22Rv1 (cell line): ENCODE measurements around the gene POMGNT2.

ENCODE experiments used
- H3K27ac ChIP-seq: fragments of 450-650 bp; 2 replicates; pipeline ENCODE4 v1.5.1; 2017
- ZFX ChIP-seq: fragments of 450-650 bp; IDR thresholded peaks from 2 replicates; pipeline ENCODE4 v1.6.1; 2017; ENCODE audit warnings: antibody characterized with exemption, borderline replicate concordance
- TF ChIP-seq, protein P1 (sequence below): fragments of 450-650 bp; IDR thresholded peaks from 2 replicates; pipeline ENCODE4 v1.5.1; 2017; ENCODE audit warnings: mild to moderate bottlenecking

Gene POMGNT2

DNA sequence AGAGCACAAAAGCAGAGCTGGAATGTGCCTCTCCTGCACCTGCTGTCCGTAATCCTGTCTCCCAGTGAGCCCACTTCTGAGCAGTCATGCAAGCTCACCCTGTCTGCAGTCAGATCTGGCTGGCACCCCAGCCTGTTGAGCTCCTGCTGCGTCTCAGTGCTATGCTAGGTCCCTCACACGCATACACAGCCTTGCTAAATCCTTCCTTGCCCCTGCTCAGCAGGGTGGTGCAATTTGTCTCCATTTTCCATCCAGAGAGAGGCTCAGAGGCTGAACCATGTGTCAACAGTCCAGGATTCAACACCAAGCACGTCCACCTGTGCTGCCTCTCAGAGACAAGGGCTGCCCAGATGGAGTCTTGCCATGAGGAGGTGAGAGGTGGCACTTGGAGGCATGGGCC, 11.0 kb downstream of the POMGNT2 start:
- TF ChIP-seq, protein P1, sequence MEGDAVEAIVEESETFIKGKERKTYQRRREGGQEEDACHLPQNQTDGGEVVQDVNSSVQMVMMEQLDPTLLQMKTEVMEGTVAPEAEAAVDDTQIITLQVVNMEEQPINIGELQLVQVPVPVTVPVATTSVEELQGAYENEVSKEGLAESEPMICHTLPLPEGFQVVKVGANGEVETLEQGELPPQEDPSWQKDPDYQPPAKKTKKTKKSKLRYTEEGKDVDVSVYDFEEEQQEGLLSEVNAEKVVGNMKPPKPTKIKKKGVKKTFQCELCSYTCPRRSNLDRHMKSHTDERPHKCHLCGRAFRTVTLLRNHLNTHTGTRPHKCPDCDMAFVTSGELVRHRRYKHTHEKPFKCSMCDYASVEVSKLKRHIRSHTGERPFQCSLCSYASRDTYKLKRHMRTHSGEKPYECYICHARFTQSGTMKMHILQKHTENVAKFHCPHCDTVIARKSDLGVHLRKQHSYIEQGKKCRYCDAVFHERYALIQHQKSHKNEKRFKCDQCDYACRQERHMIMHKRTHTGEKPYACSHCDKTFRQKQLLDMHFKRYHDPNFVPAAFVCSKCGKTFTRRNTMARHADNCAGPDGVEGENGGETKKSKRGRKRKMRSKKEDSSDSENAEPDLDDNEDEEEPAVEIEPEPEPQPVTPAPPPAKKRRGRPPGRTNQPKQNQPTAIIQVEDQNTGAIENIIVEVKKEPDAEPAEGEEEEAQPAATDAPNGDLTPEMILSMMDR: no peak
- no peak for TF ChIP-seq ZFX
- no peak overlapping the region for H3K27ac ChIP-seq

DNA sequence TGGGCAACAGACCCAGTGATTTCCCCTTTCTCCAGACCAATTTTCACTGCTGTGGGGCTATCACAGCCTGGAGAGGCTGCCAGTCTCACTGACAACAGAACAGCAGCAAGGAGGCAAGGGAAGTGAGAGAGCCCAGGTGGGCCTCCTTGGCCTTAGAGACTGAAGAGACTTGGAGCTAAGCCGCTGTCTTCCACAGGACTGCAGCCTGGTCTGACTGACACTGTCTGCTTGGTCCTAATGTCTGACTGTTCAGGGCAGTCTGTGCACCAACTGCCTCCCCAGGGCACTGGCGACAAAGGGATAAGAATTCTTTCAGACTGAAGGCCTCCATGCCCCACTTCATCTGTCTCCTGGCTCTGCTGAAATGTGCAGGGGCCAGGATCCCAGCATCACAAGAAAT, 11.5 kb downstream of the POMGNT2 start:
- no peak for TF ChIP-seq ZFX
- TF ChIP-seq, protein P1: no peak
- H3K27ac ChIP-seq: no peak overlapping the region

DNA sequence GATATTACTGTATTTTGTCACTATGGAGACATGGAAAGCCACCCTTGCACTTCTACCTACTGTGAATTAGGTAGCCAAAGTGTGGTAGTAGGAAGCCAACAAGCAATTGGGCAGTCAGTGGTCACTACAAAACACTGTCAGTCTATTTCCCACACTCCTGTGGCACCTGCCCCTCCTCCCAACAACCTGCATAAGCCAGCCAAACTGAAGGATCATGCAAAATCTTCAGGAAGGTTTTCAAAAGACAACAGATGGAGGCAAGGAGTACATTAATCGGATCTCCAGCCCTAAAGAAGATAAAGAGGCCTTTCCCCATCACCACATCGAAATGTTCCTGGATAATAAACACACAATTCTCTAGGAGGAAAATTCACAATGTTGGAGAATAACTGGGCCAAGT, 11.9 kb downstream of the POMGNT2 start:
- TF ChIP-seq ZFX: no peak
- TF ChIP-seq, protein P1: no peak

DNA sequence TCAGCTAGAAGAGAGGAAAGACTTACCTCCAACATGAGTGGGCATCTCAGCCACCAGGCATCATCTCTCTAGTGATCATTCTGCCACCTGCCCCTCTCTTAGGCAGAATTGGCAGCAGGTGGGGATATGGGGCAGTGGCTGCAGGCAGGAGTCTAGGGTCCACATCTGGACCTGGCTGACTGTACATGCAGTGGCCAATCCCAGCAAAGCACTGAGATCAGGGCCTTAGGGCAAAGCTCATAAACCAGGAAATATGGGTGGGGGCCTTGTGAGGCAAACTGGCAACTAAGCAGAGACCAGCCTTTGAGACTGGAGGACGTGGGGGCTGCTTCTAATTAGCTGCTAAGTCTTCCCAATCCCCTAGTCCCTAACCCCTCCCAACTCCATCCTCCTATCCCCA, 12.9 kb downstream of the POMGNT2 start:
- no peak overlapping the region for H3K27ac ChIP-seq
- TF ChIP-seq, protein P1: no peak
- TF ChIP-seq ZFX: no peak

More for the DNA sequence above, 11.9 kb downstream of the POMGNT2 start:
- no peak overlapping the region for H3K27ac ChIP-seq

DNA sequence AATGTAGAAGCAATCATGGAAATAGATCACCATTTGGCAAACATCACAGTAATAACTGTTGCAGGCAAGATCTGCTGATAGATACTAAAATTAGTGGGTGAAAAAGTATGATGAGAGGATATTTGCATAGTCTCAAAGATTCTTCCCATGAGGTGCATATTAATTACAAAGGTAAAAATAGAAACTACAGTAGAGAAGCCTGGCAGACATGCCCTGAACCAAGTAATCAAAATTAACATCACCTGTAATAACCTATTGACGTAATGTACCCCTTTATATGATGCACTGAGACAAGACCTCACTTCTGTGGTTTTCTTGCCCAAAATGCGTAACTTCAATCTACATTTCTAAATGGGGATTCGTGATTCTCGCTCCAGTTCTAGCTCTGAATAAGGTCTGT, 14.4 kb downstream of the POMGNT2 start:
- TF ChIP-seq, protein P1: no peak
- no peak for TF ChIP-seq ZFX
- no peak overlapping the region for H3K27ac ChIP-seq

DNA sequence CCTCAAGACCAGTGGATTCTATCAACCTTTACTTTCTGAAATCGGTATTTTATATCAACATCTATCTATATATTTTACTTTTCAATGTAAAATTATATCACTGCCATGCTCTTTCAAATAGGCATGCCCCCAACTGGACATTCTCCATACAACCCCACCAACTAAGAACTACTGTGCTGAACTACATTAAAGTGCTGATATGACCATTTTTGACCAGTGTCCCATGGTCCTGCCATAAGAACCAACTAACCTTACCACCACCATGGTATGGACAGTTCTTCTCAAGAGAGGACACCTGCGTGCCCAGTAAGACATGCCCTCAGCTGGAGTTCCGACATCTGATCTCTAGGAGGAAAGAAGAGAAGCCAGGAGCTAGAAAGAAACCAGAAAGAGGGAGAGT, 15.6 kb downstream of the POMGNT2 start:
- no peak overlapping the region for H3K27ac ChIP-seq
- TF ChIP-seq ZFX: no peak
- TF ChIP-seq, protein P1: no peak

DNA sequence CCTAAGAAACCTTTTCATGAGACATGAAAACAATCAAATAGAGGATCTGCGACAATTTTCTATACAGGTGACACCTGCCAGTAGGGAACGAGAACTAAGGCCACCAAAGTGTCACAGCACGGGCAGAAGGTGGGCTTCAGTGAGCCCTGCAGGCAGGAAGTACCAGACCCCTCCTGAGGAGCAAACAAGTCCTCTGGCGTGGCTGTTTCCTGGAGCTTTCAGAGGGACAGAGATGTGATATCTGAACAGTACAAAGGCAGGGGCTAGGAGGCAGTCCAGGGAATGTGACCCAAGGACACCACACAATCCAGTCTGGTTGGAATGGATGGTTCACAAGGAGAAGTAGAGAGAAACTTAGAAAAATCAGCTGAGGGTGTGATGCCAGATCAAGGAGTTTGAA, 16.8 kb downstream of the POMGNT2 start:
- TF ChIP-seq, protein P1: no peak
- no peak for TF ChIP-seq ZFX
- H3K27ac ChIP-seq: no peak overlapping the region
